HG03442 (cell line): ENCODE results near the gene ASB6.
"Not testable (repeated sequence)": the region's sequence is repeated elsewhere in the genome, so short reads cannot be mapped to it uniquely, and the experiment has no call there.

ENCODE experiments used
- ATAC-seq: cut with Tn5 transposase; IDR thresholded peaks from one replicate; pipeline ENCODE4 v1.9.1; 2021; ENCODE audit warnings: mild to moderate bottlenecking, moderate library complexity; ENCODE audit not compliant: unreplicated experiment

The ASB6 gene

DNA sequence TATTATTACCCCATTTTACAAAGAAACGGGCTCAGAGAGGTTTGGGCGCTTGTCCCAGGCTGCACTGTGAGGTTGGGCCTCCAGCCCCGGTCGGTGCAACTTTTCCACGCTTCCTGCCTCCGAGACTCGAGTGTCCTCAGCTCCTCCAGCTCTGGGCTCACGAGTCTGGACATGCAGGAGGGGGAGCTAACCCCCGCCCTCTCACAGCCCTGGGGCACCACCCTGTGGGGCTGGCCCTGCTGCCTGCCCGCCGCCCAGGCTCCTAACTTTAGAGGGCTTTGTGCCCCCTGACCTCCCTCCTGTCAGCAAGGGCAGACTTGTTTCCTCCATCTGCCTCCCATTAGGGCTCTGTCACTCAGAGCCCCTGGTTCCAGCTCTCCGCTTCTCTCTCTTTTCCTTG, 4.3 kb upstream of the ASB6 start:
- no peak for ATAC-seq

- no peak for ATAC-seq
Observed at GRCh38 chr9:129644902-129645301, 3.0 kb upstream of the ASB6 start.

DNA sequence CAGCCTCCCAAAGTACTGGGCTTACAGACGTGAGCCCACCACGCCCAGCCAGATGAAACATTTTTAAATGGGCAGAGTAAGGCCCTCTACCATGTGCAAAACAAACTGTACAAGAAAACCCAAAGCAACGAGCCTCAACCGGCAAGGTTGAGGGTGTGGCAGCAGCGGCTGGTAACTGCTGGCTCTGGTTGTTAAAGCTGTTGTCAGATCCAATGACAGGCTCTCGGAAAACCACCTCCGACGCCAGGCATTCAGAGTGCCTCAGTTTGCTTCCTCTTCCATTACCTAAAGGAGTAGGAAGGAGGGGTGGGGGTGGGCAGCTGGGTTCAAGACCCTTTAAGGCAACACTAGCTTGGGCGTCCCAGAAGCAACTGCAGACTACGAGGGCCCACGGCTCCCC, 2.4 kb upstream of the ASB6 start:
- ATAC-seq = no peak

GRCh38 chr9:129643706-129644105, 1.8 kb upstream of the ASB6 start:
- no peak for ATAC-seq

GRCh38 chr9:129640871-129641749, 841 bp downstream of the ASB6 start:
- no peak for ATAC-seq

DNA sequence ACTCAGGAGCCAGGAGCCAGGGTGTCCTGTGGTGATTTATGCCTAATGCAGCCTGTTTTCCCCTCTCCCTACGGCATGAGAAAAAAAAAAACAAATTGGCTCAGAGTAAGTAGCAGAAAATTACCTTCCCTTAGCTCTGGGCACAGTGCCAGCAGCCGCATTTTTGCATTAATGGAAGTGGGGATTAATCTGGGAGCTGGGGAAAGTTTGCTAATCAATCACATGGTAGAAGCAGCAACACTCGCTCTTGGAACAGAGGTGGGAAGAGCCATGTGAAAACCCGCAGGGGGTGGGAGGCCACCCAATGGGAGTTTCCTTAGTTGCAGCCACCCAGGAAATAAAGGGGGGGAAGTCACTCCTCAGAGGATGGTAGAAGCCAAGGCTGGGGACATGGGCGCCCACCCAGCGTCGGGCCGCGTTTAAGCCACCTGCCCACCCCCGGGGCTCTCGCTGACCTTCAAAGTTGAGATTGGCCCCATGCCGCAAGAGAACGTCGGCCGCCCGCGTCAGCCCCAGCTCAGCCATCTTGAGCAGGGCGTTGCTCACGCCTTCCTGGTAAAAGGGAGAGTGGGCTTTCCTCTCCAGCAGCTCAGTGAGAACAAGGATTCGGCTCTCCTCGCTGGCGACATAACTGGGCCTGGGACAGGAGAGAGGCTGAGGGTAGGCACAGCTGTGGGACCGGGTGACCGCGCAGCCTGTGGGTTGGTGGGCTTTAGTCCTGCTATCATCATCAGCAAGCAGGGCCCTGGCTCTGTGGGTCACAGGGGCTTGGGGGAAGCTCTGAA, 1.7 kb downstream of the ASB6 start:
- ATAC-seq = no peak

GRCh38 chr9:129639756-129640085, 2.2 kb downstream of the ASB6 start:
- ATAC-seq = no peak

DNA sequence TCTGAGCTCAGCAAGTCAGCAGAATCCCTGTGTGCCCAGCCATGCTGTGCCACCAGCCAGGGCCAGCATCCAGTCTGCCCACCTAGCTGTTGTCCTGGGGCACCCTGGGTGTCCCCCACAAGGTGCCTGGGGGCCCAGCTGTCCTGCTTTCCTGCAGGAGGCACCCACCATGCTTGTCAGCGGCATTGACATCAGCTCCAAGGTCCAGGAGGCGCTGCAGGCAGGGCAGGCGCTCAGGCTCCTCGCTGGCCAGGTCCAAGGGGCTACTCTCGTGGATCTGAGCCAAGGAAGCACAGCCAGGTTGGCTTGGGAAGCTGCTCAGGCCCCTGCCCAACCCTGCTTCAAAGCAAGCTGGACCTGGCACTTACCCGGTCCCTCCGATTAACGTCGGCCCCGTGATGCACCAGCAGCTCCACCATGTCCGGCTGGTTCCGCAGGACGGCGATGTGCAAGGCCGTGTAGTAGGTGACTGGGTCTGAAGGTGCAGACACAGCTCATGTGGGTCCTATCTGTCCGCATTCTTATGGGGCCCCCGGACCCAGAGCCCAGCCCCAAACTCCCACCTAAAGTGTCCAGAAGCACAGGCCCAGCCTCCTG, 2.8 kb downstream of the ASB6 start:
- ATAC-seq = no peak

DNA sequence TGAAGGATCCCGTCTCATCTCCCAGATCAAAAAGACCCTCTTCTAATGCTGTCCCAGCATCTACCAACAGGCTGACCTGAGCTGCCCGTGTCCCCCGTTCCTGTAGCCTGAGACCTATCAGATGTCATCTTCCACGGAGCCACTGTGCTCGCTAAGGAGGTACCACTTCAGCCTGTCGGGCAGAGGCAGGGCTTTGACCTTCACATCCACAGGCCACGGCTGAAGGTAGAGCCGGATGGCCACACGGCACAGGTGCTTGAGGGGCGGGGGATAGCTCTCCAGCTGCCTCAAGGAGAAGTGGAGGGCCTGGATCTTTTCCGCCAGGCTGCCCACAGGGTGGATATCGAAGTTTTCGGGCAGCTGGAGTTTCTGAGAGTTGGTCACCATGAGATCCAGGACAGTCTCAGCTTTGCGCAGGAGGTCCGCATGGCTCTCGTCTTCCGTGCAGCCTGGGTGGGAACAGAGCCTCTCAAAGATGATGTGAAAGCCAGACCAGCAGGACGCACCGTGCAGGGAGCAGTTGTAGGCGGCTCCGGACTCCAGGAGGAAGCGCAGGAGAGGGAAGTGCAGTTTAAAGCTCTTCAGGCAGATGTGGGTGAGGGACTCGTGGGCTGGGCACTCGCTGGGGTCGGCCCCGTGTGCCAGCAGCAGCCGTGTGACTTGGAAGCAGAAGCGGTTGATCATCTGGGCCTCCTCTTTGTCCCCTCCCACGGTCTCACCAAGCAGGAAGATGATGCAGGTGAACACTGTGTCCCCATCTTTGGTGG, 4.1 kb downstream of the ASB6 start:
- no peak for ATAC-seq

DNA sequence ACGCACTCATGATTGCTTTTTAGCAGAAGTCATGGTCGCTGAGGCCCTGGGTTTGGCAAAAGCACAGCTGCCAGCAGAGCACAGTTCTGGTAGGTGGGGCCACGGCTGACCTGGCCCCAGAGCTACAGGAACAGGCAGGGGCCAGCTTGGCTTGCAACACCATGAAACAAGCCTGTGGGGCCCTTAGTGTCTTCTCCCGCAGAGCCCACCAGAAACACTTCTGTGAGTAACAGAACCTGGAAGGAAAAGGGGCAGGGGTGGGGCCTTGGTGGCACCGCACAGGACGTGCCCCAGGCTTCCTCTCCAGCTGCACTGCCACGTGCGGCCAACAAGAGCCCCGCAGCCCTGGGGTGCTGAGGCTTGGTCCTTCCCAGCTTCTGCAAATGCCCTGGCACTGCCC, 4.8 kb downstream of the ASB6 start:
- no peak for ATAC-seq

- ATAC-seq = not testable (repeated sequence)
Observed at GRCh38 chr9:129636343-129636742, 5.6 kb downstream of the ASB6 start.

DNA sequence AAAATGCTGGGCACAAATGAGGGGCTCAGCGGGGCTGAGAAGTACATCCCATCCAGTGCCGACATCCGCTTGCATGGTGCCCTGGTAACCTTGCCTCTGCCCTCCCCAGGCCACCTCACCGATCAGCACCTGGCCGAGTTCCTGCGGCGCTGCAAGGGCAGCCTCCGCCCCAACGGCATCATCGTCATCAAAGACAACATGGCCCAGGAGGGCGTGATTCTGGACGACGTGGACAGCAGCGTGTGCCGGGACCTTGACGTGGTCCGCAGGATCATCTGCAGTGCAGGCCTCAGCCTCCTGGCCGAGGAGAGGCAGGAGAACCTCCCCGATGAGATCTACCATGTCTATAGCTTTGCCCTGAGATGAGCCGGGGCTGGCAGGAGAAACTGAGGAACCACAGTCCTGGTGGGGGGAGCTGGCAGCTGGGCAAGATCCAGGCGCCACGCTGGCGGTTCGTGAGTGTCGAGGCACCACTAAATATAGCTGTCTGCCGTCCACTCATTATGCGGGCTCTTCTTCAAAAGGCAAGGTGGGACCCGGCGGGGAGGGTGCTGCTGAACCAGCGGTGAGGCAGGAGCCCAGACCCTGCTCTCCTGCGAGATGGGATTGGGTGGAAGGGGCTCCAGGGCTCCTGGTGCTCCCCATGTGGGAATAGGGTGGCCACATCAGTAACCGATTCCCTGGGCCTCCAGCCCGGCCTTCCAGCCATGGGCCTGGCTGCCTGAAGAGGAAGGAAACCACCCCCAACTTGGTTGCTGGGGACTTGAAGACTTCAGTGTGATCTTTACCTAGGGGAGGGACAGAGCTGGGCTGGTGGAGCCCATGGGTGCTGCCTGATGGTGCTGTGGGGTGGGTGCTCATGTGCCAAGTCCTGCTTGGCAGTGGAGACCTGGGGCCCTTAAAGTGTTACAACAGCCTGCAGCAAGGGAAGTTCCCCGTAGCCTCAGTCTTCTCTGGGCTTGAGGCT, 6.6 kb downstream of the ASB6 start:
- ATAC-seq = no peak

DNA sequence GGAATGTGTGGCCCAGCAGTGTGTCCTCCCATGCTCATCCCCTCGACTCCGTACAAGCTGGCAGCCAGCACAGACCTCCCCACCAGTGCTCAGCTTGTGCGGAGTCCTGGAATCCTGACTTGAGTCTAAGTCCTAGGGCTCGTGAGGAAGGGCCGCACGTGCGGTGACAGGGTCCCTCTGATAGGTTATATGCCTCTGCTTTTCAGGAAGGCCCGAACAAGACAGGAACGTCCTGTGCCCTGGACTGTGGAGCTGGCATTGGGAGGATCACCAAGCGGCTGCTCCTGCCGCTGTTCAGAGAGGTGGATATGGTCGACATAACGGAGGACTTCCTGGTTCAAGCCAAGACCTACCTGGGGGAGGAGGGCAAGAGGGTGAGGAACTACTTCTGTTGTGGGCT, 8.1 kb downstream of the ASB6 start:
- no peak for ATAC-seq

DNA sequence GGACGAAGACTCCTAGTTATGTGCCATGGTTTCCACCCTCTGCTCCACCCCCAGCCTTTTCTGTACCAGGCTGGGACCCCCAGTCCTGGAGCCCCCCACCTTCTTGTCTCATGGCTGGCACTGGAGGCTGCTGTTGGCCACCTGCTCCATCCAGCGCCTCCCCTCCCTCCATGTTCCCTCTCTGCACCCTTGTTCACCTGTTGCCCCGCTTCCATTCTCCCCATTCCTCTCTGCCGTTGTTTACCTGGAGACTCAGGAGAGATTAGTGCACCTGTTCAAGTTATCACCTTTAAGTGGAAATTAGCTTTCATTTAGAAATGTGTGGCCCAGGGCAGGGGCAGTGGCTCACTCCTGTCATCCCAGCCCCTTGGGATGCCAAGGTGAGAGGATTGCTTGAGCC, 8.7 kb downstream of the ASB6 start:
- no peak for ATAC-seq

DNA sequence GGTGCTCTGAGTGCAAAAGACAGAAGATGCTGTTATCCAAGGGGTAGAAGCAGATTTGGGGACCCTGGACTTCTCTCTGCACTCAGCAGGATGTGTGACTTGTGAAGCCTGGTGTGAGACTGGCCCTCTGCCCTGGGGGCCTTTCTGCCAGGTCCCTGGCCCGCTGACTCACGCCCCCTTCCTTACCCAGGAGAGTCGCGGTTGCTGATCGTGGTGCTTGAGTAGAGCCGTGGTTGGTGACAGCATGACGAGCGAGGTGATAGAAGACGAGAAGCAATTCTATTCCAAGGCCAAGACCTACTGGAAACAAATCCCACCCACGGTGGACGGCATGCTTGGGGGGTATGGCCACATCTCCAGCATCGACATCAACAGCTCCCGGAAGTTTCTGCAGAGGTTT, 9.5 kb downstream of the ASB6 start:
- ATAC-seq = no peak

DNA sequence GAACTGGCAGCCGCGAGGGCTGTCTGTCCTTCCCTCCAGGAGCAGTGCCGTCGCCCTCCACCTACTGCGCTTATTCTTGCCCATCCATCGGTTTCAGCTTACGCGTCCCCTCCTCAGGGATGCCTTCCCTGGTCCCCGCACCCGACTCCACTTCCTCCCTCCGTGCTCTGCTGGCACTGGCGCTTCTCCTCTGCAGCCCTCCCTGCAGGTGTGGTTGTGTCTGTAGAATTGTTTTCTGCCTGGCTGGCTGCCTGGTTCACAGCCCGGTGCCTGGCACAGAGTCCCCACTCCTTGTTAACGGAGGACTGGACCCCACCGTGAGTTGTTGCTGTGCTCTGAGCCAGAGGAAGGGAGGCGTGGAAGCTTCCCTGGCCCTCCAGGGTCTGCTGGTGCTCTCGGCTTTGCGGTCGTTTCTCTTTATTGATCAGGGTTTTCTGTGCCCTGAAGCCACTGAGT, 10.2 kb downstream of the ASB6 start:
- no peak for ATAC-seq

DNA sequence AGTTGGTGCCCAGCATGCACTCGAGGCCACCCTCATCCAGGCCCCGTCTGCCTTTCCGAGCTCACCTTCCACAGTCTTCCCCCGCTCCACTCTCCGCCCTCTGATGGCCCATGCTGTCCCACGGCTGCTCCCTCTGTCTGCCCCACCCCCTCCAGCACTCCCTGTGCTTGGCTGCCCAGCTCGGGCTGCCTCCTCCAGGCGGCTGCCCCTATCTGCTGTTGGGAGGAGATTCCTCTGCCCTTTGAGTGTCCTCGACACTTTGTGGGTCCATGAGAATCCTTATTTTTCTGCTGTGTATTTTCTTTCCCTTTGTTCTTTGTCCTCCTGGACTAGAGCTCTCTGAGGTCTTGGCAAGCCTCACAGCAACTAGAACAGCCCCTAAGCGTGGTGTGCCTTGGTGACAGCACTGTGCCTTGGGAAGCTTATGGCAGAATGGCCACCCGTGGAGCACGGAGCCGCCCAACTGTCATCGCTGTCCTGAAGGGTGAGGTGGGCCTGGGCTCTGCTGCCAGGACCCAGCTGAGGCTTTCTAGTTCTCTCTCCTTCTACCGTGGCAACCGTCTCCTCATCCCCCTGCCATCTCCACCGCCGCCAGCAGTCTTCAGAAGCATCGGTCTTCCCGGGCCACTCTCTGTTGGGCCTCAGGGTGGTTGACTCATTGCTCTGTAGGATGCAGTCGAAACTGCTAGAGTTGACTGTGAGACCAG, 10.8 kb downstream of the ASB6 start:
- ATAC-seq = no peak

GRCh38 chr9:129629251-129629820, 12.6 kb downstream of the ASB6 start:
- no peak for ATAC-seq

DNA sequence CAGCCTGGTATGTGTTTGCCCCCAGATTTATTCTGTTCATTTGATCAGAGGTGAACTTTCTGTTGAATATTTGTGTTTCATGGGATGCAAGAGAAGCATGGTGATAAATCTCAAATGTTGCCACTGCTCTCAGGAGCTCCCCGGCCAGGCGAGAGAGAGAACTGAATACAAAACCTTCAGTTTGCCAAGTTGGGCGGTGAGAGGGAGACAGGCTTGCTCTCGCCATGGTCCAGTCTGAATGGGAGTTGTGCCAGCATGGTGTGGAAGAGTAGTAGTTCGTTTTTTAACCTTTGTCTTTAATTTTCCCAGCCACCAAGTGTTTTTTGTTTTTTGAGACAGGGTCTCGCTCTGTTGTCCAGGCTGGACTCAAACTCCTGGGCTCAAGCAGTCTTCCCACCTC, 13.2 kb downstream of the ASB6 start:
- ATAC-seq = no peak
